ENCODE results near the gene METTL26. TPM values are rescaled to one million over a fixed set of nuclear protein-coding genes. Genes with fewer than 3 reads are reported as not detected.

The METTL26 gene
- total RNA-seq, 1 donor: 51.8 TPM

DNA sequence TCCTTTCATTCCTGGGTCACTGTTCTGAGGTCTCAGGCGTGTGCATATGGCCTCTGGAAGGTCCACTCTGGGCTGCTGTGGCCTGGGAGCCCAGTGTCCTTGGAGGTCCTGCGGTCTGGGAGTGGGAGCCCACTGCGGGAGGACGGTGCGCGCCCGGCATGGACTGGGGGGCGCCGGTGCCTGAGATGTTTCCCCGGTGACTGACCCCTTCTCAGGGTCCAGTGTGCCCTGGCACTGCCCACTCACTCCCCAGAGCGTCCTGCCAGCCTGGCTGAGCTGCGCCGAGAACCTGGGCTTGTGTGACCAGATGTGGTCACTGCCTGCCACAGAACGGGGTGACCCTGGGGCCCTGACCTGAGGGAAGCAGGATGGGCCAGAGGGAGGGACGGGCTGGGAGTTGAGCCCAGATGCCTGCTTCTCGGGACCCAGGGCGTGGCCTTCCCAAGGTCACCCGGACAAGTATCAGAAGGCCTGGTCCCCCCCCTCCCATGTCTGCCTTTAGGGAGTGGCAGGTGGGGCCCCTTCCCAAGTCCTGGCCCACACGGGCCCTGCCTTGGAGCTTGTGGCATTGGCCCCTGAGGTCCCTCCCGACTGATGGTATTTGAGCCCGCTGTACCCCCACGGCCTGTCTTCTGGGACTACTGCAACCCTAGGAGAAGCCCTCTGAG lies 38.2 kb upstream of the METTL26 start:
- no peak overlapping the region for H3K4me3 ChIP-seq (ENCODE audit: low read depth, low read length)
- TF ChIP-seq, protein P1, sequence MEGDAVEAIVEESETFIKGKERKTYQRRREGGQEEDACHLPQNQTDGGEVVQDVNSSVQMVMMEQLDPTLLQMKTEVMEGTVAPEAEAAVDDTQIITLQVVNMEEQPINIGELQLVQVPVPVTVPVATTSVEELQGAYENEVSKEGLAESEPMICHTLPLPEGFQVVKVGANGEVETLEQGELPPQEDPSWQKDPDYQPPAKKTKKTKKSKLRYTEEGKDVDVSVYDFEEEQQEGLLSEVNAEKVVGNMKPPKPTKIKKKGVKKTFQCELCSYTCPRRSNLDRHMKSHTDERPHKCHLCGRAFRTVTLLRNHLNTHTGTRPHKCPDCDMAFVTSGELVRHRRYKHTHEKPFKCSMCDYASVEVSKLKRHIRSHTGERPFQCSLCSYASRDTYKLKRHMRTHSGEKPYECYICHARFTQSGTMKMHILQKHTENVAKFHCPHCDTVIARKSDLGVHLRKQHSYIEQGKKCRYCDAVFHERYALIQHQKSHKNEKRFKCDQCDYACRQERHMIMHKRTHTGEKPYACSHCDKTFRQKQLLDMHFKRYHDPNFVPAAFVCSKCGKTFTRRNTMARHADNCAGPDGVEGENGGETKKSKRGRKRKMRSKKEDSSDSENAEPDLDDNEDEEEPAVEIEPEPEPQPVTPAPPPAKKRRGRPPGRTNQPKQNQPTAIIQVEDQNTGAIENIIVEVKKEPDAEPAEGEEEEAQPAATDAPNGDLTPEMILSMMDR (IDR thresholded peaks at IDR 0.05; ENCODE audit: insufficient read depth, low read depth, low read length): no peak
- no peak for DNase-seq (ENCODE audit: low read depth)

GRCh38 chr16:673399-673991 lies 37.4 kb upstream of the METTL26 start:
- DNase-seq (ENCODE audit: low read depth): no peak
- H3K4me3 ChIP-seq (ENCODE audit: low read depth, low read length): no peak overlapping the region
- TF ChIP-seq, protein P1 (IDR thresholded peaks at IDR 0.05; ENCODE audit: insufficient read depth, low read depth, low read length): no peak

GRCh38 chr16:672851-673250 lies 36.7 kb upstream of the METTL26 start:
- TF ChIP-seq, protein P1 (IDR thresholded peaks at IDR 0.05; ENCODE audit: insufficient read depth, low read depth, low read length): no peak
- DNase-seq (ENCODE audit: low read depth): no peak

GRCh38 chr16:672371-672770 lies 36.3 kb upstream of the METTL26 start:
- TF ChIP-seq, protein P1 (IDR thresholded peaks at IDR 0.05; ENCODE audit: insufficient read depth, low read depth, low read length): no peak

More at GRCh38 chr16:672851-673250, 36.7 kb upstream of the METTL26 start:
- H3K4me3 ChIP-seq (ENCODE audit: low read depth, low read length): no peak overlapping the region

GRCh38 chr16:671353-672131 lies 35.4 kb upstream of the METTL26 start:
- TF ChIP-seq, protein P1 (IDR thresholded peaks at IDR 0.05; ENCODE audit: insufficient read depth, low read depth, low read length): no peak
- DNase-seq (ENCODE audit: low read depth): no peak
- H3K4me3 ChIP-seq (ENCODE audit: low read depth, low read length): no peak overlapping the region

More at GRCh38 chr16:672371-672770, 36.3 kb upstream of the METTL26 start:
- no peak overlapping the region for H3K4me3 ChIP-seq (ENCODE audit: low read depth, low read length)
- no peak for DNase-seq (ENCODE audit: low read depth)

DNA sequence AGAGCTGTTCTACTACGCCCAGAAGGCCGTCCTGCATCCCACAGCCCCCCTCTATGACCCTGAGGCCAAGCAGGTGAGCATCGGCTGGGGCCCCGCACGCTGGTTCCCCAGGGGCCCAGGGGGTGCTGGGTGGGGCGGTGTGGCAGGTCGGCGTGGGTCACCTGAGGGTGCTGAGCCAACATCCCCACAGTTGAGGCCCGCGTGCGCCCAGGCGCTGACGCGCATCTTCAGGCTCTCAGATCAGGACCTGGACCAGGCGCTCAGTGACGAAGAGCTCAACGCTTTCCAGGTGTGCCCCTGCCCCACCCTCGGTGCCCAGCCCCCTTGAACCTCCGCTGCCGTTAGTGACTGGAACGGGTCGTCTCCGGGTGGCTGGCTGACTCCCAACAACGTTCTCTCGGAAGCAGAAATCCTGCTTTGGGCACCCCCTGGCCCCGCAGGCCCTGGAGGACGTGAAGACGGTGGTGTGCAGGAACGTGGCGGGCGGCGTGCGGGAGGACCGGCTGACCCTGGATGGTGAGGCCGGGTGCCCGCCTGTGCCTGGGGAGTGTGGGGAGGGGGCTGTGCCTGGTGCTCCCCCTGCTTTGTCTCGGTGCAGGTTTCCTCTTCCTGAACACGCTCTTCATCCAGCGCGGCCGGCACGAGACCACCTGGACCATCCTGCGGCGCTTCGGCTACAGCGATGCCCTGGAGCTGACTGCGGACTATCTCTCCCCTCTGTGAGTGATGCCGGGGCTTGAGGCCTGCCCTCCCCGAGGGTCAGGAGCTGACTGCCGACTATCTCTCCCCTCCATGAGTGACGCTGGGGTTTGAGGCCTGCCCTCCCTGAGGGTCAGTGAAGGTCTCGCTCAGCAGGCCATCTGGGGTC lies 34.6 kb upstream of the METTL26 start:
- H3K4me3 ChIP-seq (ENCODE audit: low read depth, low read length): no peak overlapping the region
- TF ChIP-seq, protein P1 (IDR thresholded peaks at IDR 0.05; ENCODE audit: insufficient read depth, low read depth, low read length): no peak
- no peak for DNase-seq (ENCODE audit: low read depth)
